ENCODE results near the gene SDK2.

- TF ChIP-seq CTCF (IDR thresholded peaks at IDR 0.05; ENCODE audit: low read depth, low read length, poor library complexity, severe bottlenecking) (no peak), EZH2phosphoT487 (IDR thresholded peaks at IDR 0.05; ENCODE audit: borderline replicate concordance, low read length) (no peak)
These were observed 351.2 kb downstream of the SDK2 start for GRCh38 chr17:73293031-73293430.

All from DOHH2 (cell line).